ENCODE measurements around the gene DNTTIP2. TPM values are rescaled to one million over a fixed set of nuclear protein-coding genes. Genes with fewer than 3 reads are reported as not detected.
"Not testable (repeated sequence)": the region's sequence is repeated elsewhere in the genome, so short reads cannot be mapped to it uniquely, and the experiment has no call there.

DNTTIP2 gene
- total RNA-seq, 1 experiment from 2014 or later: 39.9 TPM

- no peaks in the 10 kb centered on the region for H3K4me1 ChIP-seq
- H3K27ac Mint-ChIP-seq (ENCODE audit: unreplicated experiment): no peak overlapping the region
- ChIA-PET POLR2A (no interaction called here), CTCF (no interaction called here)
- H3K9me3 Mint-ChIP-seq (ENCODE audit: unreplicated experiment): no peaks in the 10 kb centered on the region
- DNase-seq: no peak
- no peak for TF ChIP-seq CTCF (IDR thresholded peaks at IDR 0.05; ENCODE audit: insufficient read depth in 1 of 2, low read depth in 1 of 2, low read length in 1 of 2, severe bottlenecking in 1 of 2, unreplicated experiment in 1 of 2)
- BruUV-seq (replicated peaks): no TSS peak
- no peak overlapping the region for H3K4me3 Mint-ChIP-seq (ENCODE audit: unreplicated experiment)
- no peaks in the 10 kb centered on the region for H3K4me1 Mint-ChIP-seq (ENCODE audit: low read depth, unreplicated experiment)
- intact Hi-C loops (cut with micrococcal nuclease; ENCODE audit: unreplicated experiment): no loop called here
- no peaks in the 10 kb centered on the region for H3K27me3 Mint-ChIP-seq (ENCODE audit: insufficient read depth, unreplicated experiment)
- no peak overlapping the region for H3K4me3 ChIP-seq (ENCODE audit: low read depth, low read length)
- no peaks in the 10 kb centered on the region for H3K9me3 ChIP-seq
- no peaks in the 10 kb centered on the region for H3K36me3 Mint-ChIP-seq (ENCODE audit: insufficient read depth, unreplicated experiment)
- H3K27me3 ChIP-seq (replicated peaks; ENCODE audit: control insufficient read depth, insufficient read depth, low read length): no peaks in the 10 kb centered on the region
- no peaks in the 10 kb centered on the region for H3K36me3 ChIP-seq (ENCODE audit: control insufficient read depth, insufficient read depth, low read length)
These were observed 40.8 kb upstream of the DNTTIP2 start for GRCh38 chr1:93919780-93920179.

- no peak for TF ChIP-seq CTCF (IDR thresholded peaks at IDR 0.05; ENCODE audit: insufficient read depth in 1 of 2, low read depth in 1 of 2, low read length in 1 of 2, severe bottlenecking in 1 of 2, unreplicated experiment in 1 of 2)
- no peak overlapping the region for H3K4me3 Mint-ChIP-seq (ENCODE audit: unreplicated experiment)
- ChIA-PET POLR2A (no interaction called here), CTCF (no interaction called here)
- H3K27me3 Mint-ChIP-seq (ENCODE audit: insufficient read depth, unreplicated experiment): peaks cover 9% of the 10 kb centered on the region
- H3K4me1 ChIP-seq: no peaks in the 10 kb centered on the region
- no TSS peak for BruUV-seq (replicated peaks)
- H3K36me3 ChIP-seq (ENCODE audit: control insufficient read depth, insufficient read depth, low read length): no peaks in the 10 kb centered on the region
- no peak for DNase-seq
- intact Hi-C loops (cut with micrococcal nuclease; ENCODE audit: unreplicated experiment): no loop called here
- H3K4me1 Mint-ChIP-seq (ENCODE audit: low read depth, unreplicated experiment): no peaks in the 10 kb centered on the region
- H3K9me3 ChIP-seq: no peaks in the 10 kb centered on the region
- H3K27me3 ChIP-seq (replicated peaks; ENCODE audit: control insufficient read depth, insufficient read depth, low read length): no peaks in the 10 kb centered on the region
- H3K4me3 ChIP-seq (ENCODE audit: low read depth, low read length): no peak overlapping the region
- H3K36me3 Mint-ChIP-seq (ENCODE audit: insufficient read depth, unreplicated experiment): no peaks in the 10 kb centered on the region
- H3K9me3 Mint-ChIP-seq (ENCODE audit: unreplicated experiment): no peaks in the 10 kb centered on the region
- no peak overlapping the region for H3K27ac Mint-ChIP-seq (ENCODE audit: unreplicated experiment)
These were observed 38.3 kb upstream of the DNTTIP2 start for GRCh38 chr1:93917302-93917701.

- H3K36me3 Mint-ChIP-seq (ENCODE audit: insufficient read depth, unreplicated experiment); H3K27me3 ChIP-seq (replicated peaks; ENCODE audit: control insufficient read depth, insufficient read depth, low read length); H3K9me3 ChIP-seq; H3K27me3 Mint-ChIP-seq (ENCODE audit: insufficient read depth, unreplicated experiment); H3K4me3 Mint-ChIP-seq (ENCODE audit: unreplicated experiment); H3K4me3 ChIP-seq (ENCODE audit: low read depth, low read length); DNase-seq; BruUV-seq (replicated peaks); H3K4me1 ChIP-seq; H3K4me1 Mint-ChIP-seq (ENCODE audit: low read depth, unreplicated experiment); POLR2A ChIA-PET; H3K36me3 ChIP-seq (ENCODE audit: control insufficient read depth, insufficient read depth, low read length); intact Hi-C loops (cut with micrococcal nuclease; ENCODE audit: unreplicated experiment); H3K27ac Mint-ChIP-seq (ENCODE audit: unreplicated experiment); H3K9me3 Mint-ChIP-seq (ENCODE audit: unreplicated experiment): not testable (repeated sequence)
- CTCF ChIA-PET: interaction anchor here (0.6 to 0.7 kb wide), 3 partner anchors 14 to 63 kb away, joined by 3 to 7 read pairs (median 3); no protein-coding TSS in a partner anchor
These were observed 31.9 kb upstream of the DNTTIP2 start for GRCh38 chr1:93910880-93911279.

- no peaks in the 10 kb centered on the region for H3K36me3 ChIP-seq (ENCODE audit: control insufficient read depth, insufficient read depth, low read length)
- no peaks in the 10 kb centered on the region for H3K36me3 Mint-ChIP-seq (ENCODE audit: insufficient read depth, unreplicated experiment)
- ChIA-PET CTCF (interaction anchor here (0.6 to 0.7 kb wide), 3 partner anchors 15 to 63 kb away, joined by 3 to 7 read pairs (median 3); no protein-coding TSS in a partner anchor), POLR2A (interaction anchor here (2.1 kb wide), 1 partner anchor 31 kb away, joined by 6 read pairs; no protein-coding TSS in a partner anchor)
- H3K9me3 ChIP-seq: no peaks in the 10 kb centered on the region
- H3K4me1 ChIP-seq: no peaks in the 10 kb centered on the region
- no peak for TF ChIP-seq CTCF (IDR thresholded peaks at IDR 0.05; ENCODE audit: insufficient read depth in 1 of 2, low read depth in 1 of 2, low read length in 1 of 2, severe bottlenecking in 1 of 2, unreplicated experiment in 1 of 2)
- no peaks in the 10 kb centered on the region for H3K9me3 Mint-ChIP-seq (ENCODE audit: unreplicated experiment)
- intact Hi-C loops (cut with micrococcal nuclease; ENCODE audit: unreplicated experiment): no loop called here
- H3K4me1 Mint-ChIP-seq (ENCODE audit: low read depth, unreplicated experiment): no peaks in the 10 kb centered on the region
- H3K27ac Mint-ChIP-seq (ENCODE audit: unreplicated experiment): peak overlapping the region; percentile 22
- H3K4me3 ChIP-seq (ENCODE audit: low read depth, low read length): no peak overlapping the region
- no peaks in the 10 kb centered on the region for H3K27me3 ChIP-seq (replicated peaks; ENCODE audit: control insufficient read depth, insufficient read depth, low read length)
- no peak for DNase-seq
- no peak overlapping the region for H3K4me3 Mint-ChIP-seq (ENCODE audit: unreplicated experiment)
- no TSS peak for BruUV-seq (replicated peaks)
- H3K27me3 Mint-ChIP-seq (ENCODE audit: insufficient read depth, unreplicated experiment): peaks cover 9% of the 10 kb centered on the region
These were observed 31.3 kb upstream of the DNTTIP2 start for GRCh38 chr1:93910305-93910704.

Measured in Caco-2 (cell line).